Loucy (cell line): ENCODE measurements around the gene PPFIBP1.

Experiments used
- CTCF ChIP-seq: fragments of 200-600 bp; sonication (generic); conservative IDR thresholded peaks from 2 replicates; pipeline ENCODE4 v1.5.1; 2014; ENCODE audit warnings: mild to moderate bottlenecking, antibody characterized with exemption, low read length
- EZH2phosphoT487 ChIP-seq: fragments of 200-600 bp; IDR thresholded peaks from 2 replicates; pipeline ENCODE4 v1.6.1; 2018; ENCODE audit warnings: antibody characterized with exemption, mild to moderate bottlenecking, moderate library complexity, borderline replicate concordance

GRCh38 chr12:27631365-27631764 lies 107.4 kb downstream of the PPFIBP1 start:
- TF ChIP-seq CTCF (no peak), EZH2phosphoT487 (no peak)
